ENCODE results near the gene FCGBP.
"Not testable (repeated sequence)": the region's sequence is repeated elsewhere in the genome, so short reads cannot be mapped to it uniquely, and the experiment has no call there.

FCGBP gene

DNA sequence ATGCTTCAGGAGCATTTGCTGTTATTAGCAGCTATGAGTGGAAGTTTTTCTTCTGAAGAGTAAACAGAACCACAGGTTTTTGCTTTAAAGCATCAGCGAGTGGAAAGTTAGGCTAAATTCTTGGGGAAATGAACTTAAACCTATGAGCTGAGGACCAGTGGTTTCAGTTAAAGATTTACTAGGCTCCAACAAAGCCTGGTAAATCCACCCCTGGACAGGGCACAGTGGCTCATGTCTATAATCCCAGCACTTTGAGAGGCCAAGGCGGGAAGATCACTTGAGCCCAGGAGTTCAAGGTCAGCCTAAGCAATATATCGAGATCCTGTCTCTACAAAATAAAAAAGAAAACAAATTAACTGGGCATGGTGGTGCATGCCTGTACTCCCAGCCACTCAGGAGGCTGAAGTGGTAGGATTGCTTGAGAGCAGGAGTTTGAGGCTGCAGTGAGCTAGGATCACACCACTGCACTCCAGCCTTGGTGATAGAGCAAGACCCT, 46.9 kb downstream of the FCGBP start:
- DNase-seq = not testable (repeated sequence)

GRCh38 chr19:39885821-39886554, 48.4 kb downstream of the FCGBP start:
- not testable (repeated sequence) for DNase-seq

- not testable (repeated sequence) for DNase-seq
Observed at GRCh38 chr19:39884721-39885120, 49.7 kb downstream of the FCGBP start.
